H1 (cell line): ENCODE results near the gene TCIRG1. TPM values are rescaled to one million over a fixed set of nuclear protein-coding genes. Genes with fewer than 3 reads are reported as not detected.

Experiments used
- POU5F1 ChIP-seq: IDR thresholded peaks from 2 replicates; pipeline ENCODE4 v1.6.1; 2011; ENCODE audit warnings: low read depth, mild to moderate bottlenecking, low read length, moderate library complexity
- RXRA ChIP-seq: IDR thresholded peaks from 2 replicates; pipeline ENCODE4 v1.6.1; 2011; ENCODE audit warnings: low read depth, mild to moderate bottlenecking, low read length, moderate library complexity; ENCODE audit not compliant: insufficient read depth
- SIN3A ChIP-seq, 2 experiments: IDR thresholded peaks in 1 of 2; conservative IDR thresholded peaks in 1 of 2; 2 replicates each; pipeline ENCODE4 v1.6.1; 2011 to 2012; ENCODE audit warnings: low read length in 2 of 2, improper control_type of control experiment in 1 of 2, low read depth in 1 of 2, mild to moderate bottlenecking in 1 of 2
- TEAD4 ChIP-seq: IDR thresholded peaks from 2 replicates; pipeline ENCODE4 v1.6.1; 2012; ENCODE audit warnings: low read depth, low read length, inconsistent platforms, mixed read lengths
- polyA plus RNA-seq, 7 experiments: library from polyadenylated mRNA; depleted of rRNA in 3 of 7; stranded (reverse) in 5 of 7; unstranded in 2 of 7; fragments of >200 nt in 5 of 7; fragments of 200-250 nt in 2 of 7; gene quantifications; 1 replicate in 5 of 7; 2 replicates in 1 of 7; 4 replicates in 1 of 7; pipeline versions ENCODE4 v1.2.1 to v1.2.3, GENCODE V29; 2011 to 2013; ENCODE audit warnings: missing spikeins in 2 of 7, mixed read lengths in 2 of 7
- total RNA-seq: library from RNA; stranded (reverse); fragmentation: NEBNext Ultra II Directional; extraction: Animal tissue kit (Norgen Biotek cat#: 25700); gene quantifications from 2 replicates; pipeline ENCODE4 v1.2.1, GENCODE V29; 2021
- TF ChIP-seq, protein P1 (sequence below), 3 experiments: IDR thresholded peaks; 1 replicate in 2 of 3; 2 replicates in 1 of 3; pipeline versions ENCODE4 v1.5.1 to v1.6.1; 2011; ENCODE audit warnings: low read length in 3 of 3, mild to moderate bottlenecking in 3 of 3, inconsistent platforms in 2 of 3, low read depth in 1 of 3, moderate library complexity in 1 of 3; ENCODE audit not compliant: insufficient read depth in 1 of 3; ENCODE audit errors: control extremely low read depth in 1 of 3

TCIRG1 gene
- total and polyA plus RNA-seq, 2 of the 8 experiments (the other 6 are each of a cell fraction or from before 2014, with no cell fraction given): 25.3 to 39.6 TPM

- no peak for TF ChIP-seq SIN3A (conservative IDR thresholded peaks at IDR 0.05 in 1 of 2, IDR thresholded peaks at IDR 0.05 in 1 of 2; ENCODE audit: low read depth in 1 of 2, low read length in 2 of 2)
- no peak for TF ChIP-seq TEAD4
- no peak for TF ChIP-seq RXRA
- TF ChIP-seq, protein P1, sequence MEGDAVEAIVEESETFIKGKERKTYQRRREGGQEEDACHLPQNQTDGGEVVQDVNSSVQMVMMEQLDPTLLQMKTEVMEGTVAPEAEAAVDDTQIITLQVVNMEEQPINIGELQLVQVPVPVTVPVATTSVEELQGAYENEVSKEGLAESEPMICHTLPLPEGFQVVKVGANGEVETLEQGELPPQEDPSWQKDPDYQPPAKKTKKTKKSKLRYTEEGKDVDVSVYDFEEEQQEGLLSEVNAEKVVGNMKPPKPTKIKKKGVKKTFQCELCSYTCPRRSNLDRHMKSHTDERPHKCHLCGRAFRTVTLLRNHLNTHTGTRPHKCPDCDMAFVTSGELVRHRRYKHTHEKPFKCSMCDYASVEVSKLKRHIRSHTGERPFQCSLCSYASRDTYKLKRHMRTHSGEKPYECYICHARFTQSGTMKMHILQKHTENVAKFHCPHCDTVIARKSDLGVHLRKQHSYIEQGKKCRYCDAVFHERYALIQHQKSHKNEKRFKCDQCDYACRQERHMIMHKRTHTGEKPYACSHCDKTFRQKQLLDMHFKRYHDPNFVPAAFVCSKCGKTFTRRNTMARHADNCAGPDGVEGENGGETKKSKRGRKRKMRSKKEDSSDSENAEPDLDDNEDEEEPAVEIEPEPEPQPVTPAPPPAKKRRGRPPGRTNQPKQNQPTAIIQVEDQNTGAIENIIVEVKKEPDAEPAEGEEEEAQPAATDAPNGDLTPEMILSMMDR (IDR thresholded peaks at IDR 0.05; ENCODE audit: control extremely low read depth in 1 of 3, insufficient read depth in 1 of 3, low read depth in 1 of 3, low read length in 3 of 3): no peak
- TF ChIP-seq POU5F1: no peak
- TF ChIP-seq, all 59 proteins: peak for 0
Measured at GRCh38 chr11:68012044-68012842, 26.6 kb upstream of the TCIRG1 start (continued).
